WERI-Rb-1 (cell line): ENCODE data around the gene ZNF593.

Source experiments
- DNase-seq: peaks from one replicate; pipeline ENCODE4 v3.0.0-alpha.2; 2020
- H3K27ac ChIP-seq: fragments of 250-450 bp; sonication (Bioruptor Pico); 2 replicates; pipeline ENCODE4 v1.5.1; 2020; ENCODE audit warnings: mild to moderate bottlenecking, moderate library complexity
- H3K27me3 ChIP-seq: fragments of 250-450 bp; sonication (Bioruptor Pico); 2 replicates; pipeline ENCODE4 v1.5.1; 2021; ENCODE audit warnings: mild to moderate bottlenecking, low read depth, moderate library complexity; ENCODE audit not compliant: insufficient read depth, severe bottlenecking
- H3K36me3 ChIP-seq: fragments of 250-450 bp; sonication (Bioruptor Pico); 2 replicates; pipeline ENCODE4 v1.5.1; 2020; ENCODE audit warnings: mild to moderate bottlenecking, moderate library complexity
- H3K4me3 ChIP-seq: 2 replicates; pipeline ENCODE4 v1.5.1; 2011; ENCODE audit warnings: low read depth, mild to moderate bottlenecking, control low read depth, low read length
- H3K9me3 ChIP-seq: fragments of 250-450 bp; sonication (Bioruptor Pico); 2 replicates; pipeline ENCODE4 v1.5.1; 2021; ENCODE audit warnings: mild to moderate bottlenecking, moderate library complexity; ENCODE audit not compliant: severe bottlenecking
- TF ChIP-seq, protein P1 (sequence below): IDR thresholded peaks from 2 replicates; pipeline ENCODE4 v1.5.1; 2011; ENCODE audit warnings: low read depth, mild to moderate bottlenecking, control low read depth, inconsistent platforms, low read length

The ZNF593 gene

DNA sequence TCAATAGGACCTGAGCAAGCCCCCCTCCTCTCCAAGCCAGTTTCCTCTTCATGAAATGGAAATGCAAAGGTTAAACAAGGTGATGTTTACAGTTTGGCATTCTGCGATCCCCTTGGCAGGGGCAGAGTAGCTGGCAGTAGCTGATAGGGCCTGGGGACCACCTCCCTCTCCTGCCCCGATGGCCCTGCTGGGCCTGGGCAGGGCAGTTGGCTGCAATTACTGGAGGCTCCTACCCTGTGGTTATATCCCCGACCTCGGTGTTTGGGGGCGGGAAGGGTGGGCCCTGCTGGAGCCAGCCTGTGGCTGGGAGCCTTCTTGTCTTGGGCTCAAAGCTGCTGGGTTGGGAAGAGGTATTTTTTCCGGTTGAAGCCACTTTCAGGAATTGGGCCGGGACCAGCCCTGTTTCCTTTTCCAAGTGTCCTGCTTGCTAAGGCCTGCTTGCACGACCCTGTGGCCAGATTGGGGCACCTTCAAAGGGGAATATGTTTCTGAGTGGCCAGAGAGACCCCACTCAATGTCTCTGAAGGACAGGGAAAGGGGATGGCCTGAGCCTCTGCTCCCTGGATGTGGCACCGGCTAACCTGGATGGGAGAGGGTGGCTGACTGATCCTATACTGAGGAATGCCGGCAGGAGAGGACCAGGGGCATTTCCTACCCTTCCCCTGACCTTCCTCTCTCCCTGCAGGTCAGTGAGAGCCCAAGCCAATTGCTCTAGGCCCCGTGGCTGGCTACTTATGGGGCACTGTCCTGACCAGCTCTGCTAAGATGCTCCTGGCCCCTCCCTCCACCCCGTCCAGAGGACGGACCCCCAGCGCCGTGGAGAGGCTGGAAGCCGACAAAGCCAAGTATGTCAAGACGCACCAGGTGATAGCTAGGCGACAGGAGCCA lies 8.9 kb upstream of the ZNF593 start:
- Histone ChIP-seq H3K27me3 (no peaks in the 10 kb centered on the region), H3K9me3 (no peaks in the 10 kb centered on the region), H3K4me3 (no peak overlapping the region), H3K27ac (no peak overlapping the region), H3K36me3 (no peaks in the 10 kb centered on the region)
- TF ChIP-seq, protein P1, sequence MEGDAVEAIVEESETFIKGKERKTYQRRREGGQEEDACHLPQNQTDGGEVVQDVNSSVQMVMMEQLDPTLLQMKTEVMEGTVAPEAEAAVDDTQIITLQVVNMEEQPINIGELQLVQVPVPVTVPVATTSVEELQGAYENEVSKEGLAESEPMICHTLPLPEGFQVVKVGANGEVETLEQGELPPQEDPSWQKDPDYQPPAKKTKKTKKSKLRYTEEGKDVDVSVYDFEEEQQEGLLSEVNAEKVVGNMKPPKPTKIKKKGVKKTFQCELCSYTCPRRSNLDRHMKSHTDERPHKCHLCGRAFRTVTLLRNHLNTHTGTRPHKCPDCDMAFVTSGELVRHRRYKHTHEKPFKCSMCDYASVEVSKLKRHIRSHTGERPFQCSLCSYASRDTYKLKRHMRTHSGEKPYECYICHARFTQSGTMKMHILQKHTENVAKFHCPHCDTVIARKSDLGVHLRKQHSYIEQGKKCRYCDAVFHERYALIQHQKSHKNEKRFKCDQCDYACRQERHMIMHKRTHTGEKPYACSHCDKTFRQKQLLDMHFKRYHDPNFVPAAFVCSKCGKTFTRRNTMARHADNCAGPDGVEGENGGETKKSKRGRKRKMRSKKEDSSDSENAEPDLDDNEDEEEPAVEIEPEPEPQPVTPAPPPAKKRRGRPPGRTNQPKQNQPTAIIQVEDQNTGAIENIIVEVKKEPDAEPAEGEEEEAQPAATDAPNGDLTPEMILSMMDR = no peak
- no peak for DNase-seq

DNA sequence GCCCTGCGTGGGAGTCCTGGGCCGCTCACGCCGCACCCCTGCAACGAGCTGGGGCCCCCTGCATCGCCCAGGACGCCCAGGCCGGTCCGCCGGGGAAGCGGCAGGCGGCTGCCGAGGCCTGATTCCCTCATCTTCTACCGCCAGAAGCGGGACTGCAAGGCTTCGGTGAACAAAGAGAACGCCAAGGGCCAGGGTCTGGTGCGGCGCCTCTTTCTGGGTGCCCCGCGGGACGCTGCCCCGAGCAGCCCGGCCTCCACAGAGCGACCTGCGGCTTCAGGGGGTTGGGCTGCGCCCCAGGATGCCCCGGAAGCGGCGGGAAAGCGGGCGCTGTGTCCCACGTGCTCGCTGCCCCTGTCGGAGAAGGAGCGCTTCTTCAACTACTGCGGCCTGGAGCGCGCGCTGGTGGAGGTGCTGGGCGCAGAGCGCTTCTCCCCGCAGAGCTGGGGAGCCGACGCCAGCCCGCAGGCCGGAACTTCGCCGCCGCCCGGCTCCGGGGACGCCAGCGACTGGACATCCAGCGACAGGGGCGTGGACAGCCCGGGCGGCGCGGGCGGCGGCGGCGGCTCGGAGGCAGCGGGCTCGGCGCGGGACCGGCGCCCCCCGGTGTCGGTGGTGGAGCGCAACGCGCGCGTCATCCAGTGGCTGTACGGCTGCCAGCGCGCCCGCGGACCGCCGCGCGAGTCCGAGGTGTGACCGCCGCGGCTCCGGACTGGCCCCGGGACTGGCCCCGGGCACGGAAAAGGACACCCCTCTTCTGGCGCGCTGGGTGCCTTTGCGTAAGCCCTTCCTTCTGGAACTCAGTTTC lies 8.1 kb upstream of the ZNF593 start:
- Histone ChIP-seq H3K27me3 (no peaks in the 10 kb centered on the region), H3K27ac (no peak overlapping the region; the same call in 1 of the 2 replicates), H3K36me3 (no peaks in the 10 kb centered on the region), H3K4me3 (peak overlapping the region; percentile 24), H3K9me3 (no peaks in the 10 kb centered on the region)
- TF ChIP-seq, protein P1 = peak; percentile 37; the same call in 1 of the 2 replicates
- DNase-seq = peak; percentile 65

DNA sequence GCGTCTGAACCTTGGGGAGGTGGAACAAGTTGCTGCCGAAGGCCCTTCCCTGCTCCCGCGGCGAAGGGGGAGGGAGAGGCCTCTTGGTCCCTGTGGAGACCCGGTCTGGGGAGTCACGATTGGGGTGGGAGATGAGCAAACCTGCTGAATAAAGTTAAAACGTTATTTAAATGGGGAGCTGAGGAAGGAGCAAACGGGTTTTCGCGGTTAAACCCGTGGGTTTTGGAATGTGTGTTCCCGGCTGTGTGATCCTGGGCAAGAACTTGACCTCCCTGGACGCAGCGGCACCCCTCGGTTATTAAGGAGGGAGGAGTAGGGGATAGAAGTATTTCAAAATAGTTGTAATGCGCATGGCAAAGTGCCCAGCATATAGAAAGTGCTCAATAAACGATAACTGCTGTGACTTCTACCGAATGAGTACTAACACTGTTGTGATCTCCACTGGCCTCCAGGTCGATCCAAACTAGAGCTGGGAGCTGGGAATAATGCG lies 7.4 kb upstream of the ZNF593 start:
- Histone ChIP-seq H3K4me3 (peak overlapping the region; percentile 24), H3K36me3 (no peaks in the 10 kb centered on the region), H3K27ac (no peak overlapping the region), H3K9me3 (no peaks in the 10 kb centered on the region), H3K27me3 (no peaks in the 10 kb centered on the region)
- no peak for DNase-seq
- TF ChIP-seq, protein P1 = no peak

DNA sequence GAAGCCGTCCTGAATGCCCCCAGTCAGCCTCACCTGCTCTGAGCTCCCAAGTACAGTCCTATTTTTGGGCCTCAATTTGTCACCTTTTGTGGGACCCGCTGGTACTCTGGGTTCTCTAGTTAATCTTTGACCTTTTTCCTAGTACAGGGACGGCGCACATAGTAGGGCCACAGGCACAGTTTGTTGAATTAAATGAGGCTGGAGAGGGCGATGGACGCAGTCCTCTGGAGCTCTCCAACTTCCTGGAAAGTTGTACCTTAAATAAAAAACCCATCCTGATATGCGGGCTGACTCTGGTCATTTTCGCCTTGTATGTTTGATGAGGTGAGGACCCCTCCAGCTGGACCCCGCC lies 6.0 kb upstream of the ZNF593 start:
- Histone ChIP-seq H3K4me3 (no peak overlapping the region), H3K27me3 (no peaks in the 10 kb centered on the region), H3K27ac (no peak overlapping the region), H3K36me3 (no peaks in the 10 kb centered on the region), H3K9me3 (no peaks in the 10 kb centered on the region)
- TF ChIP-seq, protein P1 = no peak
- DNase-seq = no peak

DNA sequence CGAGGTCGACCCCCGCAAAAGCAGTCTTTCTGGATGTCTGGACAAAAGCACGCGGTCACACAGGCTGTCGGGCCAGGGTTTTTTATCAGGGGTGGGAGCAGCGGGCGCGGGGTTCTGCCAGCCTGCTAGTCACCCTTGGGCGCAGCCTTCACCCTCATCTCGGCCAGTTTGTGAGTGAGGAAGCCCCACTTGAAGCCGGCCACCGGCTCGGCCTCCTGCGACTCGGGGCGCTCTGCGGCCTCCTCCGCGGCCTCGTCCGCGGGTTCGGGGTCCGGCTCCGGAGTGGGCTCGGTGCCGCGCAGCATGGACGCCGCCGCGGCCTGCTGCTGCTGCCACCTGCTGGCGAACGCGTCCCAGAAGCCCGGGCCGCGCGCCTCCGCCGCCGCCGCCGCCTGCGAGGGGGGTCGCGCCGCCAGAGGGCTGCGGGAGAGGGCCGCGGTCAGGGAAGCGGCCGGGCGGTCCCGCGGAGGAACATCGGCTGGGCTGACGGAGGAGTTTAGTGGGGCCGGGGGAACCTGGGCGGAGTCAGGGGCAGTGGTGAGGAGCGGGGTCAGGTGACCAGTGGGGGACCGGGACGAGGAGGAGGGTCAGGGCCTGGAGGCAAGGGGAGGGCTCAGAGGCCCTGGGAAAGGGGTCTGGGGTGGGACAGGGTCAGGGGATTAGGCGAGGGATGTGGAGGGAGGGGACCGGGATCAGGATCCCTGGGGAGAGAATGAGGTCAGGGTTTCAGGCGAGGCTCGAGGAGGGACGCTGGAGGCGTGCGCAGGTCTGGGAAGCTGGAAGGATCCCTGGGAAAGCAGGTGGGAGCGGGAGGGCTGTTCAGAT lies 5.5 kb upstream of the ZNF593 start:
- DNase-seq = peak; percentile 62
- Histone ChIP-seq H3K9me3 (no peaks in the 10 kb centered on the region), H3K36me3 (no peaks in the 10 kb centered on the region), H3K27me3 (no peaks in the 10 kb centered on the region), H3K27ac (peak overlapping the region; percentile 51), H3K4me3 (peak overlapping the region; percentile 39)
- TF ChIP-seq, protein P1 = peak; percentile 48
